Stimulated activated CD8-positive, alpha-beta memory T cell treated with anti-CD3 and anti-CD28 coated beads, Interleukin-2, amount 100 ng/mL, for 48 hours (primary cell): ENCODE results near the gene ERRFI1.

Source experiments
- DNase-seq, 2 donors: peaks; one replicate each; pipeline ENCODE4 v3.0.0-alpha.2; 2020; ENCODE audit warnings: low read depth in 2 of 2

The ERRFI1 gene

DNA sequence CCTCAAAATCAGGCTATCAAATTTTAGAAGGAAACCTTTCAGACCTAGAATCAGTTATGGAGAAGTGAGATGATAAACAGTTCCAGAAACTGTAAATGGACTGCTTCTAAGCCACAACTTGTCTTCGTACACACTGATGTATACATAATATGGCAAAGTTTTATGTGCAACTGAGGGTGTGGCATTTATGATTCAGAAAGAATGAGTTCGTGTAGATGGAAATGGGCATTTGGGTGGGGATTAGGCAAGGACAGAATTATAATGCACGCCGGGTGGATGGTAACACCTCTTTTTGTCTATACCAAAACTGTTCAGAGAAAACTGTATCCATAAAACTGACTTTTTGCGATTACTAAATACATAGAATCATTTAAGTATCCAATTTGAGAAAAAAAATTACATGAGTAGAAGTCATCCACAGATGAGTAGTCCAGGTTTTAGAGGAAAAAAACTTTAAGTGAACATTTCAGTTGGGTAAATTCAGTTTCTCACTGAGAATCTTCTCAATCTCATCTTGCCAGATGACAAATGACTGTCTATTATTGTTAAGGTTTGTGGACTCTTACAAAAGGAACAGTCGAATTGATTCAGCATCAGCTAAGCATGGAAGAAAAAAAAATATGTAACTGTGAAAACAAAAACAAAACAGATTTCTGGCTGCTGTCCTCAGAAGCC, 22.5 kb downstream of the ERRFI1 start:
- no peak for DNase-seq

DNA sequence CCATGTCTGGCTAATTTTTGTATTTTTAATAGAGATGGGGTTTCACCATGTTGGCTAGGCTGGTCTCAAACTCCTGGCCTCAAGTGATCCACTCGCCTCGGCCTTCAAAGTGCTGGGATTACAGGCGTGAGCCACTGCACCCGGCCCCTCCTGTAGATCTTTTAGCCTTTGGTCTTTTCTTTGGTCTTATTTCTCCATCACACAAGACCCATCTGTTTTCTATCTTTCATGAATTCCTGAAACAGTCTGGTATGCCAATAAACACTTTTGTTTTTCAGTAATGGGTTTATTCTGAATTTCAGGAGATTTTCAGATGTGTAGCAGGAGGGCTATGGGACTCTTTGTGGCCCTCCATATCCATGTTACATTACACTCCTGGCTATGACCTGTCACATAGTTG, 23.2 kb downstream of the ERRFI1 start:
- DNase-seq: no peak

DNA sequence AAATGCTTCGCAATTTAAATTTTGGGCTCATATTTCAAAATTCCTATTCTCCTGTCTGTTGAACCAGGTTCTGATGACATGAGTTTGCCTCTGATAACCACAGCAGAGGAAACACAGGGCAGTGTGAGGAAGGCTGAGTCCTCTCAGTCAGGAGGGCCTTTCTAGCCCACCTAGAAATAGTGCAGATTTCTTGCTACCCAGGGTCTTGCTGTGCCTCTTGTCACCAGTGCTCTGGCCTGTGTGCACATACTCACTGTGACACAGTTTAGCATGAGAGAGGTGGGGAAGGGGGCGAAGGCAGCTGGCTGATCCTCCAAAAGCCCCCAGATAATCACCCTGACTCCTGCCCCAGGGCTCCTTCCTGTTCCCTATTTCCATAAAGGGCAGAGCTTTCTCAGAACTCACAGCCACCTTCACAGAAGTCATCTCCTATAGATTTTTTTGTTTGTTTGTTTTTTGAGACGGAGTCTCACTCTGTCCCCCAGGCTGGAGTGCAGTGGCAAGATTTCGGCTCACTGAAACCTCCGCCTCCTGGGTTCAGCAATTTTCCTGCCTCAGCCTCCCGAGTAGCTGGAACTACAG, 23.7 kb downstream of the ERRFI1 start:
- DNase-seq: no peak

DNA sequence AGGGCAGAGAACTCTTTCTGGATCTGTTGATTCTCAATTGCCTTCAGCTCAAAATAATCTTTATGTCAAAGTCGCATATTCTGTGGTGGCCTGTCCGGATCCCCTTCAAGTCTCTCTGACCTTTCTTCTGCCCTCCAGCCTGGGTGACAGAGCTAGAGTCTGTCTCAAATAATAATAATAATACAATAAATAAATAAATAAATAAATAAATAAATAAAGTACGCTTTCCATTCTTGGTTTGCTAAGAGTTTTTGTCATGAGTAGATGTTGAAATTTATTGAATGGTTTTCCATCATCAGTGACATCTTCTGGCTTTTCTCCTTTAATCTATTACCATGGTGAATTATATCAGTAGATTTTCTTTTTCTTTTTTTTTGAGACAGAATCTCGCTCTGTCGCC, 30.7 kb downstream of the ERRFI1 start:
- DNase-seq: no peak

DNA sequence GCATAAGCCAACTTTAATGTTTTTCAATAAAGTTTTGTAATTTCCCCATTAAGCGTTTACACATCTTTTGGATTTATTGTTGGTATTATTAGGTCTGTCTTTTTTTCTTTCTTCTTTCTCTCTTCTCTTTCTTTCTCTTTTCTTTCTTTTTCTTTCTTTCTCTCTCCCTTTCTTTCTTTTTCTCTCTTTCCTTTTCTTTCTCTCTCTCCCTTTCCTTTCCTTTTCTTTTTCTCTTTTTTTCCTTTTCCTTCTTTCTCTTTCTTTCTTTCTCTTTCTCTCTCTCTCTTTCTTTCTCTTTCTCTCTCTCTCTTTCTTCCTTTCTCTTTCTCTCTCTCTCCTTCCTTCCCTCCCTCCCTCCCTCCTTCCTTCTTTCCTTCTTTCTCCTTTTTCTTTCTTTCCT, 31.3 kb downstream of the ERRFI1 start:
- no peak for DNase-seq

DNA sequence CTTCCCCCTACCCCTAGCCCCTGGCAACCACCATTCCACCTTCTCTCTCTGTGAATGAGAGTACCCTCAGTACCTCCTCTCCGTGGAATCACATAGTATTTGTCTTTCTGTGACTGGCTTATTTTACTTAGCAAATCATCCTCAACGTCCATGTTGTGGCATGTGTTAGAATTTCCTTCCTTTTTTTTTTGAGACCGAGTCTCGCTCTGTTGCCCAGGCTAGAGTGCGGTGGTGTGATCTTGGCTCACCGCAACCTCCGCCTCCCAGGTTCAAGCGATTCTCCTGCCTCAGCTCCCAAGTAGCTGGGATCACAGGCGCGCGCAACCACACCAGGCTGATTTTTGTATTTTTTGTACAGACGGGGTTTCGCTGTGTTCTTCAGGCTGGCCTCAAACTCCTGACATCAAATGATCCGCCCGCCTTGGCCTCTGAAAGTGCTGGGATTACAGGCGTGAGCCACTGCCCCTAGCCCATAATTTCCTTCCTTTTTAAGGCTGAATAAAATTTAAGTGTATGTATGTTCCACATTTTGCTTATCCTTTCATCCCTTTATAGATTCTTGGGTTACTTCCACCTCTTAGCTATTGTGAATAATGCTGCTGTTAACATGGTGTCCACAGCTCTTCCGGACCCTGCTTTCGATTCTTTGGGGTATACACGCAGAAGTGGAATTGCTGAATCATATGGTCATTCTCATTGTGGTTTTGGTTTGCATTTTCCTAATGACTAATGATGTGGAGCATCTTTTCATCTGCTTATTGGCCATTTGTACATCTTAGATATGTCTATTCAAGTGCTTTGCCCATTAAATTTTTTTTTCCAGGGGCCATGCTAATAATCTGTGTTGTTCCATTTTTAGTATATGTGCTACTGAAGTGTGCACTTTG, 32.3 kb downstream of the ERRFI1 start:
- DNase-seq: no peak

DNA sequence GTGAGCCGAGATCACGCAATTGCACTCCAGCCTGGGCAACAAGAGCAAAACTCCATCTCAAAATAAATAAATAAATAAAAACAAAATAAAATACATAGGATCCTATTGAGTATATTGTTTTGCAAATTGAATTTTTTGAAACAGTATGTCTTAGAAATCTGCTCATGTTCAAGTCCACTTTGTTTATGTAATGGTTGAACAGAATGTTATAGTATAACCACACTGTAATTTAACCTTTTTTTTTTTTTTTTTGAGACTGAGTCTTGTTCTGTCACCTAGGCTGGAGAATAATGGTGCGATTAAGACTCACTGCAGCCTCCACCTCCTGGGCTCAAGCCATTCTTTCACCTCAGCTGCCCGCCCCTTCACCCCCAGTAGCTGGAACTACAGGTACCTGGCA, 33.2 kb downstream of the ERRFI1 start:
- no peak for DNase-seq

DNA sequence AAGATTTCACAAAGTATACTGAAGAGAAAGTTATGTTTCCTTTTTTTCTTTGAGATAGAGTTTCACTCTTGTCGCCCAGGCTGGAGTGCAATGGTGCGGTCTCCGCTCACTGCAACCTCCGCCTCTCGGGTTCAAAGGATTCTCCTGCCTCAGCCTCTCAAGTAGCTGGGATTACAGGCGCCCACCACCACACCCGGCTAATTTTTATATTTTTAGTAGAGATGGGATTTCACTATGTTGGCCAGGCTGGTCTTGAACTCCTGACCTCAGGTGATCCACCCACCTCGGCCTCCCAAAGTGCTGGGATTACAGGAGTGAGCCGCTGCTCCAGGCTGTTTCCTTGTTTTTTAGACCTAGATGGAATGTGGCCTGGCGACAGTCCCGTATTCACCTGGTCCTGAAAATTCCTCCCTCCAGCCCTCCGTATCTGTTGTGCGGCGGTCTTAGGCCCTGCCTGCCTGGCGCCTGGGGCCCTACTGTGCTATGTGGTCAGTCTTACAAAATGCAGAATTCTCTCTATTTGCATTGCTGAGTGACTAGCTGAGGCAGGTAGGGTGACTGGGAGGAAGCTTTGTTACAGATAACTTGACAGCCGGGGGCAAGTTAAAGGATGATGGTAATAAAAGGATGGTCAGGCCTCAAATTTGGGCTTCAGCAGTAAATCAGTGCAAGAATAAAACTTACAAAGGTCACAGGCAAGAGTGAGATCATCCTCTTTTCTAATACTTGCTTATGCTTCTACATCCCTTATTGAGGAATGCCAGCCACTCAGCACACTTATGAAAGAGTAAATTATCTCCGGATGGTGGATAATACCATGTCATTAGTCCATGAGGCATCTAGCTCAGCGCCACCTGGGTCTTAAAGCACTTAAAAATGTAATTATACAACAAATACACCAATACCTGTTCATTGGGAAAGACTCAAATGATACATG, 34.3 kb downstream of the ERRFI1 start:
- no peak for DNase-seq

DNA sequence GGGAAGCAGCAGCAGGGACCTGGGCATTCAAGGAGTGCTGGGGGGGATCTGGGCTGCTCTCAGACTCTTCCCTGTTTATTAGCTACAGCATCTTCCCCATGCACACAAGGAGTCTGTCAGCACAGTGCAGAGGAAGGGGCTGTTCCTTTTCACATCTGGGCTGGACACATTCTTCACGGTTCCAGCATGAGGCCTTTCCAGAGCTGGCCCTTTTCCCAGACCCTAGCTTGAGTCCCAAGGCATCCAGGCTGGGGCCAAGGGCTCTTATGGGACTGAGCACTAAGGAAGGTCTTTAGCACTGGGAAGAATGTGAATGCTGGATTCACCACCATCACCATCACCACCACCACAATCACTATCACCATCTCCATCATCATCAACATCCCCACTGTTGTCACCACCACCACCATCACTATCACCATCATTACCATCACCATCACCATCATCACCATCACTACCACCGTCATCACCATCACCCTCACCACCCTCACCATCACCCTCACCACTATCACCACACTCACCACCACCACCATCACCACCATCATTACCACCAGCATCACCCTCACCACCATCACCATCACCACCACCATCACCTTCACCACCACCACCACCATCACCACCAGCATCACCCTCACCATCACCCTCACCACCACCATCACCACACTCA, 36.2 kb downstream of the ERRFI1 start:
- no peak for DNase-seq

DNA sequence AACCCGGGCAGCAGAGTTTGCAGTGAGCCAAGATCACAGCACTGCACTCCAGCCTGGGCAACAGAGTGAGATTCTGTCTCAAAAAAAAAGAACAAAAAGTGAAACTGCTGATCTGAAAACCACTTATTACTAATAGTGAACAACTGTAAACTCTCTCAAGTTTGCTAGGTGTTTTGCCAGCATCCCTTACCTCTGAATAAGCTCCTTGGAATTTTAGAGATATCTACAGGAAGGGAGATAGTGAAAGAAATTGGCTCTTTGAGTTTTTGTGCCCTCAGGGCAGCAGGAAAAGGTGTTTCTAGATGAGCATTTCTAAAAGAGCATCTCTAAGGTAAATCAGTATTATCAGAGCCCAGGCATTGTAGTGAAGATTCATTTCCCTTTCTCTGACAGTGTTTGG, 37.5 kb downstream of the ERRFI1 start:
- DNase-seq: no peak

DNA sequence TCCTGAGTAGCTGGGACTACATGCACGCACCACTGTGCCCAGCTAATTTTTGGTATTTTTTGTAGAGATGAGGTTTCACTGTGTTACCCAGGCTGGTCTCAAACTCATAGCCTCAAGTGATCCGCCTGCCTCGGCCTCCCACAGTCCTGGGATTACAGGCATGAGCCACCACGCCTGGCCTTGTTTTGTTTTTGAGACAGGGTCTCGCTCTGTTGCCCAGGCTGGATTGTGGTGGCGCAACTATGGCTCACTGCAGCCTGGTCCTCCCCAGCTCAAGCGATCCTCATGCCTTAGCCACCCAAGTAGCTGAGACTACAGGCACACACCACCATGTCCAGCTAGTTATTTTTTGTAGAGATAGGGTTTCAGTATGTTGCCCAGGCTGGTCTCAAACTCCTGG, 38.6 kb downstream of the ERRFI1 start:
- DNase-seq: no peak

DNA sequence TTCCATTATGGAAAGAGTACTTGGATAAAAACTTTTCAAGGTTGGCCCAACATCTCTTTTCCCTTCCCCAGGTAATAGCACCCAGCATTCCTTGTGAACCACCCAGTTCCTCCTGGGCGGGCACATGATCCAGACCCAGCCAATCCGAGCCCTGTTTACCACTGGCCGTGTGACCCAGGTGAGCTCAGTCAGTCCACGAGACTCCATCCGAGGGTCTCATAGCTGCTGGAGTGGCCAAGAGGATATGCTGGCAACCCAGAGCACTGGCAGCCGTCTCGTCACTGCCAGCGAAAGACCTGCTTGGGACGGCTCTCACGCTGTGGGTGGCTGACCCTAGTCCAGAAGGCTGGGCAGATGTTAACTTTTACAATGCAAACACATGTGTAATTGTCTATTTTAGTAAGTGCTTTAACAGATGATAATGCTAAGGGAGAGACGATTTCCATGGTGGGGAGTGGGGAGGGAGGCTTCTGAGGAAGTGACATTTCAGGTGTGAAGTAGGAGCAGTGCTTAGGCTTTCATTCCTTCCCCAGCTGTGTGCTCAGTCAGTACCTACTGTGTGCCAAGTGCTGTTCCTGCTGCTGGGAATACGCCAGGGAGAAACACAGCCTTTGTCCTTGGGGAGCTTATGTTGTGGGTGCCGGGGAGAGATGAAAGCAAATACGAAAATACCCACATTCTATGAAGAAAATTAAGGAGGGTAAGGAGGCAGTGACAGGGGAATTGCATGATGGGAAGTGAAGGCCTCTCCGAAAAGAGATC, 40.1 kb downstream of the ERRFI1 start:
- no peak for DNase-seq

DNA sequence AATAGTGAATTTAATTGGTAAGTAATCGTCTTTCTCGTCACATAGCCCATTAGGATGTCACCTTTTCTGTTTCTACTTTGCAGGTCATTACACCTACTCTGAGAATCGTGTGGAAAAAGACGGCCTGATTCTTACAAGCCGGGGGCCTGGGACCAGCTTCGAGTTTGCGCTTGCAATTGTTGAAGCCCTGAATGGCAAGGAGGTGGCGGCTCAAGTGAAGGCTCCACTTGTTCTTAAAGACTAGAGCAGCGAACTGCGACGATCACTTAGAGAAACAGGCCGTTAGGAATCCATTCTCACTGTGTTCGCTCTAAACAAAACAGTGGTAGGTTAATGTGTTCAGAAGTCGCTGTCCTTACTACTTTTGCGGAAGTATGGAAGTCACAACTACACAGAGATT, 41.3 kb downstream of the ERRFI1 start:
- DNase-seq: no peak

DNA sequence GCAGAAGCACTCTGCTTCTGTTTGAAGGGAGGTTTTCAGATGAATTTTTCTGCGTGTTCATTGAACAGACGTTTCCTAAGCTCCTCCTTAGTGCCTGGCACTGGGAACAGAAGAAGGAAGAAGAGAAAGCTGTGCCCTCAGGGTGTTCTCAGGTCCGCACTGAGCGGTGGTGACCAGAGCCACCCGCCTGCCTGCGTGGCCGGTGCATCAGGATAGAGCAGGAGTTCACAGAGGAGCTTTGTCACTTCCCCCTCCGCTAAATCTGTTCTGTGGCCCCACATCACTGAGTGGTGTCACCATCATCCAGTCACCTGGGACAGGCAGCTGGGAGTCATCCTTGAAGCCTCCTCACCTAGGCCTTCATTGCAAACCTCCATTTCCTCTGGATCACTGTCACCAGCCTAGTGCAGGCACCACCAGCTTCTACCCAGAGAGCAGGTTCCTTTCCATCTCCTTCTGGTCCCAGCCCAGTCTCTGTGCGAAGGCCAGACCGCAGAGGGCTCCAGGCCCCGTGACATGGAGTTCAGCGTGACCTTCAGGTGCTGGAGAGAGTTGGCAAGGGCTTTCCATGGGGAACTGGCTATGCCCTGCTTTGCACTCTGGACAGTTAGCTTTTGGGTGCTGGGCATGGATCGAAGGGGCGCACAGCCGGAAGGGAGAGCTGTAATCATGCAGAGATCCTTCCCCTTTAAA, 42.9 kb downstream of the ERRFI1 start:
- DNase-seq: no peak

DNA sequence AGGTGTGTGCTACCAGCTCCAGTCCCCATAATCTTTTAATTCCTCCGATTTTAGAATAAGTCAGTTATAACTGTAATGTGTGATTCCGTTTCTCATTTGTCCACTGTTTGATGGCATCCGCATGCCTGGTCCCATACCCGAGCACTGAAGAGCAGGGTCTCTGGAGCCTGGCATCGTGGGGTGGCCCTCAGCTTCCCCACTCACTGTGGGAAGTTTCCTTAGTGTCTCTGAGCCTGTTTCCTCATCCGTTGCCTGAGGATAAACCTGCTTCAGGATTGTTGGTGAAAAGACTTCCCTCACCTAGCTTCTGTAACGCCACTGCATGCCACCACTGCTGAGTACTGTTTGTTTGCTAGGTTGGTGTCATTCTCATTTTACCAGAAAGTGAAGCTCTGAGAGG, 45.1 kb downstream of the ERRFI1 start:
- no peak for DNase-seq

DNA sequence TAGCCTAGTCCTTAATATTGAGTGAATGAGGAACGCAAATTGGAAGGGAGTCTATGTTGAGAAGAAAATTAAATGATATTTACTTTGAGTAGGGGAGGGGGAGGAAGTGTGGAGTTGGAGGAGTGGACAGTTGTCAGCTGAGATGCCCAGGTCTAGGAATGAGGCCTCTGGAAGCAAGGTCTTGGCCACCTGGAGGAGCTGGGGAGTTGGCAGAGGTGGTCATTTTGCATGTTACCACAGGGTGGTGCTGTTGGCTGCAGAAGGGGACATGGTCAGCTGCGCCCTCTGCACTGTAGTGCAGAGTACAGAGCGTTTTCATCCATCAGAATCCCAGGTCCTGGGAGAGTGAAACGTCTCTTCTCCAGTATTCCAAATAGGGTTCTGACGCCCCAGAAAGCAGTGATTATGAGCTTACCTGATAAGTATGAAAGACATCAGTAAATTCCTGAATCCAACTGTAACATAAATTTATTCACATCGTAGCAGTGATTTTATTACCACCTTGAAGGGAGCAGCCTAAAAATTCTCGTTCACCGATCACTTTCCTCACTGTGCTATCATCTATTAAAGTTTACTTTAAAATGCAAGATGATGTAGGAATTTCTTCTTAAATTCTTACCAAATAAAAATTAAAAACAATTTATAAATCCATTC, 50.8 kb downstream of the ERRFI1 start:
- DNase-seq: no peak

DNA sequence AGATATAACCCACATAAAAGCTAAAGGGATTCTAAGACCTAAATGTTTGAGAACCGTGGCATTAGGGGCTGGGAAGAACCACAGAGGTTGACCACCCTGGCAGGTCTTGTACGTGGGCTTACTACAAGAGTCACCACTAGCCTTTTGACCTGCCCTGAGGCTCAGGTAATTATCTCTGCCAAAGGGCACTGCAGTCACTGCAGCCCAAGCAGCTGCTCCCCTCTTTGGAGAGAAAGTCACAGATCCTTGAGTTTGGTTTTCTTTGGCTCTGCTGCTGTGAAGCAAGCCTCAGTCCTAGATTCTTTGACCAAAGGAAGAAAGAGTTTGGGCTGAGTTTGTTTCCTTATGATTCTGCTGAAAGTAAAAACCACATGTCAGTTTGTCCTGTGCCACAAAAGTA, 53.0 kb downstream of the ERRFI1 start:
- no peak for DNase-seq

DNA sequence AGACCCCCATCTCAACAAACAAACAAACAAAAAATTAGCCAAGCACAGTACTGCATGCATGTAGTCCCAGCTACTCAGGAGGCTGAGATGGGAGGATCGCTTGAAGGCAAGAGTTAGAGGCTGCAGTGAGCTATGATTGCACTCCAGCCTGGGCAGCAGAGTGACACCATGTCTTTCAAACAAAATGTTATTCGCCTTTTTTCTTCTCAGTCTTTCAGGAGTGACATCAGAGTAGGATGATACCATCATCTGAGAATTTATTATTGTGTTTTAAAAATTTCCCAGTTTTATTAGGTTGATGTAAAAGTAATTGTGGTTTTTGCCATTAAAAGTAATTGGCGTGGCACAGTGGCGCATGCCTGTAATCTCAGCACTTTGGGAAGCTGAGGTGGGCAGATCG, 53.8 kb downstream of the ERRFI1 start:
- DNase-seq: no peak

DNA sequence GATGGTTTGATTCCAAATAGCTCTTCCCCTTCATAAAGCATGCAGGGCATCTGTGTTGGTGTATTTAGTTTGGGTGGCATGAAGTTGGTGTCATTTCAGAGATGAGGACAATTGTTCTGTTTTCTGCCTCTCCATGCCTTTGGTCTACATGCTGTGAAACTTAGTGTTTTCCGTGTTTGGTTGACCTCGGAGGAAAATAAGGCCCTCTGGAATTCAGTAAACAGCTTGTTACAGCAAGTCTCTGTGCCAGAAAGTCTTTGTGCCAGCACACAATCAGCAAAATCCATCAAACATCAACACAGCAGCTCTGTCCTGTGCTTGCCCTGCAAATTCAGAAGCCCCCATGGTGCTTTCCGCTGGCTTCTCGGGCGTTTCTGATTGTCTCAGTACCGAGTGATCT, 55.1 kb downstream of the ERRFI1 start:
- no peak for DNase-seq

DNA sequence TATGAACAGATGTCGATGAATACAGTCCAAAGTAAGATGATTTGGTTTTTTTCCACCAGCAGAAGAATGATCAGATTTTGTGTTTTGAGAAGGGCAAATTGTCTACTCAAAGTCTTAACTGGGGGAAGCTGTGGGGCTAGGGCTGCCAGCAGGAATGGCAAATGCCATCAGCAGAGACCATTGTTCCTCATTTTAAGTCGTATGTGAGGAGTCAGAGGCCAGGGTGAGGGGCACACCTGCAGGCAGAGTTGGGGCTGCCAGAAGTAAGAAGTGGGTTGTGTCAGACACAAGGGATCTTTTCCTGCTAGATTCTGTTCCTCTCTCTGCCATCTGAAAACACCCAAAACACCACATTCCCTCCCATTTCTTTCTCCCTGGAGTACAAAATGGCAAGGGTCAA, 55.9 kb downstream of the ERRFI1 start:
- no peak for DNase-seq
